Gastrocnemius medialis (tissue), 4 donors: ENCODE measurements around the gene EEF1A2. TPM values are rescaled to one million over a fixed set of nuclear protein-coding genes. Genes with fewer than 3 reads are reported as not detected.

ENCODE experiments used
- ATAC-seq, 2 donors: fragments of 150-250 bp; one replicate each; pipeline ENCODE4 v1.9.1; 2016
- DNase-seq, 2 donors: peaks; one replicate each; pipeline ENCODE4 v3.0.0-alpha.2; 2019
- H3K27ac ChIP-seq, 4 donors: fragments of 200-600 bp; sonication (generic); 1 replicate in 1 of 4; 2 replicates in 3 of 4; pipeline ENCODE4 v1.5.1; 2016 to 2018; ENCODE audit warnings: mild to moderate bottlenecking in 2 of 4, moderate library complexity in 1 of 4
- H3K27me3 ChIP-seq, 3 donors: fragments of 200-600 bp; sonication (generic) in 2 of 3; 1 replicate in 1 of 3; 2 replicates in 2 of 3; pipeline versions ENCODE4 v1.5.1 to v1.6.0; 2016 to 2019; ENCODE audit warnings: mild to moderate bottlenecking in 1 of 3, moderate library complexity in 1 of 3
- H3K36me3 ChIP-seq, 2 donors: fragments of 200-600 bp; sonication (generic) in 1 of 2; one replicate each; pipeline ENCODE4 v1.5.1; 2017 to 2018
- H3K4me1 ChIP-seq, 2 donors: fragments of 200-600 bp; sonication (generic) in 1 of 2; one replicate each; pipeline ENCODE4 v1.5.1; 2016 to 2017; ENCODE audit warnings: mild to moderate bottlenecking in 2 of 2
- H3K4me3 ChIP-seq, 4 donors: fragments of 200-600 bp; sonication (generic) in 3 of 4; 1 replicate in 1 of 4; 2 replicates in 3 of 4; pipeline ENCODE4 v1.5.1; 2016 to 2019; ENCODE audit warnings: mild to moderate bottlenecking in 2 of 4
- H3K9me3 ChIP-seq, 3 donors: fragments of 200-600 bp; sonication (generic) in 2 of 3; 1 replicate in 1 of 3; 2 replicates in 2 of 3; pipeline ENCODE4 v1.5.1; 2016 to 2019
- POLR2A ChIP-seq, 2 donors: fragments of 450-650 bp; IDR thresholded peaks; one replicate each; pipeline ENCODE4 v1.6.1; 2017; ENCODE audit warnings: antibody characterized with exemption in 2 of 2, mild to moderate bottlenecking in 2 of 2, moderate library complexity in 2 of 2
- in situ Hi-C, 4 donors: fragments of 200-750 bp; cut with MboI; loops; one replicate each; pipeline versions ENCODE4 v1.15.0 to v1.8.0; 2017; ENCODE audit warnings: low sequenced_read_pairs in 4 of 4
- intact Hi-C: fragments of 100-400 bp; cut with DNase I; formaldehyde crosslinking; loops from one replicate; pipeline ENCODE4 v1.15.1; 2023; ENCODE audit warnings: low total_unique reads
- total RNA-seq, 4 donors: library from RNA; depleted of rRNA; stranded (reverse); fragments of >200 nt; gene quantifications; one replicate each; pipeline versions ENCODE4 v1.1.0 to v1.2.3, GENCODE V29; 2016
- TF ChIP-seq, protein P1 (sequence below), 5 experiments: fragments of 450-650 bp in 3 of 5; fragments of 200-600 bp in 2 of 5; sonication (generic) in 2 of 5; IDR thresholded peaks in 4 of 5; conservative IDR thresholded peaks in 1 of 5; 1 replicate in 4 of 5; 2 replicates in 1 of 5; pipeline ENCODE4 v1.5.1; 2016 to 2019; ENCODE audit warnings: antibody characterized with exemption in 5 of 5, mild to moderate bottlenecking in 3 of 5, moderate library complexity in 3 of 5

EEF1A2 gene
- total RNA-seq, 4 donors from 2014 or later = 1,736 to 2,603 (median 2,395) TPM

DNA sequence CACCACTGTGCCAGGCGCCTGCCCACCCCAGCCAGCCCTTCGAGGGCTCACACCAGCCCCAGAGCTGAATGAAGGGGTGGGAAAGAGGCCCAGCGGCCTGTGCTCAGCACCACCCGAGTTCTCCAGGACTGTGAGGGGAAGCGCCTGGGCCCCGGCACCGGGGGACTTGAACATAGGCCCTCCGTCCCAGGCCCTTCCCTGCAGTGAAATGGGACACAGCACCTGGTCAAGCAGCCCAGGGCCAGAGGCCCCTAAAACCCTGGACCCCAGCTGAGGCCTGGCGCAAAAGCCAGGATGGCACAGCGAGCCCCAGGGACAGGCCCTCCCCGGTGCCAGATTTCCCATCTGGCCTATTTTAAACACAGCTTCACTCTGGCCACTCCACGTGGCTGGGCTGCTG, 30.5 kb downstream of the EEF1A2 start:
- Histone ChIP-seq H3K9me3 (no peaks in the 10 kb centered on the region), H3K4me1 (peaks cover 0 to 4% of the 10 kb centered on the region in 2 donors), H3K27me3 (peaks cover 39 to 47% (median 47%) of the 10 kb centered on the region in 3 donors), H3K27ac (no peak overlapping the region), H3K4me3 (no peak overlapping the region), H3K36me3 (no peaks in the 10 kb centered on the region)
- no peak for TF ChIP-seq POLR2A (IDR thresholded peaks at IDR 0.05)
- TF ChIP-seq, protein P1, sequence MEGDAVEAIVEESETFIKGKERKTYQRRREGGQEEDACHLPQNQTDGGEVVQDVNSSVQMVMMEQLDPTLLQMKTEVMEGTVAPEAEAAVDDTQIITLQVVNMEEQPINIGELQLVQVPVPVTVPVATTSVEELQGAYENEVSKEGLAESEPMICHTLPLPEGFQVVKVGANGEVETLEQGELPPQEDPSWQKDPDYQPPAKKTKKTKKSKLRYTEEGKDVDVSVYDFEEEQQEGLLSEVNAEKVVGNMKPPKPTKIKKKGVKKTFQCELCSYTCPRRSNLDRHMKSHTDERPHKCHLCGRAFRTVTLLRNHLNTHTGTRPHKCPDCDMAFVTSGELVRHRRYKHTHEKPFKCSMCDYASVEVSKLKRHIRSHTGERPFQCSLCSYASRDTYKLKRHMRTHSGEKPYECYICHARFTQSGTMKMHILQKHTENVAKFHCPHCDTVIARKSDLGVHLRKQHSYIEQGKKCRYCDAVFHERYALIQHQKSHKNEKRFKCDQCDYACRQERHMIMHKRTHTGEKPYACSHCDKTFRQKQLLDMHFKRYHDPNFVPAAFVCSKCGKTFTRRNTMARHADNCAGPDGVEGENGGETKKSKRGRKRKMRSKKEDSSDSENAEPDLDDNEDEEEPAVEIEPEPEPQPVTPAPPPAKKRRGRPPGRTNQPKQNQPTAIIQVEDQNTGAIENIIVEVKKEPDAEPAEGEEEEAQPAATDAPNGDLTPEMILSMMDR (IDR thresholded peaks at IDR 0.05 in 4 of 5, conservative IDR thresholded peaks at IDR 0.05 in 1 of 5) = no peak
- in situ Hi-C loops = no loop called here
- ATAC-seq = no peak
- intact Hi-C loops = no loop called here
- no peak for DNase-seq

DNA sequence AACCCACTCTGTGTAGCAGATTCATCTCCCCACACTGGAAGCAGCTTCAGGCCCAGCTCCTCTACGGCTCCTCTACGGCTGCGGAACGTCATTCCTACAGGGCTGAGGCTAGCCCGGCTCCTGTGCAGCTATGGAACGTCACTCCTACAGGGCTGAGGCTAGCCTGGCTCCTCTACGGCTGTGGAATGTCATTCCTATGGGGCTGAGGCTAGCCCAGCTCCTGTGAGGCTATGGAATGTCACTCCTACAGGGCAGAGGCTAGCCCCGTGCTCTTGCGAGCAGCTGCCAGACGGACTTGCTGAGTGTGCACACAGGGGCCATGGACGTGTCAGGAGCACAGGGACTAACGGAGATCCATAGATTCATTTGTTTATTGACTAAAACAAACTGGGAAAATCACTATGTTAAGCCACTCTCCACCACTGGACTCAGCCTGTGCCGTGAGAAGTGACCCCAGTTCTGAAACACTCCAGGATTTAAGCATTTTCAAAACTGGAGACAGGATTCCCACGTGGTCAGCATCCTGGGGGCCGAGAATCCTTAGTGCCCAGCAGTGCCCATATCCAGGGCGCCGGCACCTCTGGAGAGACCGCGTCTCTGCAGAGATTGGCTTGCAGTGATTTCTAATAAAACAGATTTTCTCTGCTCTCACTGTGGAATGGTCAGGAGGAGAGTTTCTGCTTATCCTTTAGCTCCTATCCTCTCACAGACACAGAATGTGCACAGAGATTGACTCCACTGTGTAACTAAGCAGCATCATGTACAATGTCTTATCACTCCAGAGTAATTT, 31.4 kb downstream of the EEF1A2 start:
- Histone ChIP-seq H3K27ac (no peak overlapping the region), H3K4me3 (no peak overlapping the region), H3K36me3 (no peaks in the 10 kb centered on the region), H3K27me3 (peaks cover 42 to 47% (median 47%) of the 10 kb centered on the region in 3 donors), H3K9me3 (no peaks in the 10 kb centered on the region), H3K4me1 (peaks cover 0 to 4% of the 10 kb centered on the region in 2 donors)
- no peak for ATAC-seq
- TF ChIP-seq, protein P1 (IDR thresholded peaks at IDR 0.05 in 4 of 5, conservative IDR thresholded peaks at IDR 0.05 in 1 of 5) = no peak
- no peak for TF ChIP-seq POLR2A (IDR thresholded peaks at IDR 0.05)
- DNase-seq = no peak
- in situ Hi-C loops = no loop called here
- intact Hi-C loops = no loop called here

- DNase-seq = no peak
- H3K9me3 ChIP-seq = no peaks in the 10 kb centered on the region
- peaks cover 0 to 4% of the 10 kb centered on the region in 2 donors for H3K4me1 ChIP-seq
- H3K27me3 ChIP-seq = peaks cover 44 to 46% (median 45%) of the 10 kb centered on the region in 3 donors
- H3K27ac ChIP-seq = no peak overlapping the region
- H3K36me3 ChIP-seq = no peaks in the 10 kb centered on the region
- in situ Hi-C loops (no loop called here), intact Hi-C loops (no loop called here)
- TF ChIP-seq, protein P1 (IDR thresholded peaks at IDR 0.05 in 4 of 5, conservative IDR thresholded peaks at IDR 0.05 in 1 of 5) = no peak
- no peak for TF ChIP-seq POLR2A (IDR thresholded peaks at IDR 0.05)
- no peak for ATAC-seq
- H3K4me3 ChIP-seq = no peak overlapping the region
Measured at GRCh38 chr20:63466861-63467260, 32.0 kb downstream of the EEF1A2 start.

DNA sequence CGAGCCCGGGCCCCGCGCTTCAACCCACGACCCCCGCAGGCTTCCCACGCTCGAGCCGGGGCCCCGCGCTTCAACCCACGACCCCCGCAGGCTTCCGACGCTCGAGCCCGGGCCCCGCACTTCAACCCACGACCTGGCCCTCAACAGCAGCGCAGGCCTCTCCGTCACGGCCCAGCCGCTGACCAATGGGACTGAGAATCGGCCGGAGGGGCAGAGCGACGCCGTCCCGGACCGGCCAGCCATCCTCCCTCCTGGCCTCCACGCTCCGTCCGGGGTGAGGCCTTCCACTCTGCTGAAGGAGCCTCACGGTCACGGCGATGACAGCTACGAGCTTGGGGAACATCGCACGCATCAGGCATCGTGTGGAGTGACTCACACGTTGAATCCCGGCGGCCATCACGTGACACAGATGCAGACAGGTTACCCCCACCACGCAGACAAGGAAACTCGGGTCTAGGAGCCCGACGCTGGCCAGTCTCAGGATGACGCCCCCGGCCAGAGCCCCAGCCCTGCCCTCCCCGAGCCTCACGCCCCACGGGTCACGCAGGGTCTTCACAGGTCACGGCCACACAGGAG, 32.5 kb downstream of the EEF1A2 start:
- peaks cover 41 to 46% (median 45%) of the 10 kb centered on the region in 3 donors for H3K27me3 ChIP-seq
- no peaks in the 10 kb centered on the region for H3K9me3 ChIP-seq
- ATAC-seq = no peak
- no peak for TF ChIP-seq POLR2A (IDR thresholded peaks at IDR 0.05)
- TF ChIP-seq, protein P1 (IDR thresholded peaks at IDR 0.05 in 4 of 5, conservative IDR thresholded peaks at IDR 0.05 in 1 of 5) = no peak
- in situ Hi-C loops = no loop called here
- H3K36me3 ChIP-seq = no peaks in the 10 kb centered on the region
- DNase-seq = no peak
- intact Hi-C loops = no loop called here
- H3K4me3 ChIP-seq = no peak overlapping the region
- no peak overlapping the region for H3K27ac ChIP-seq
- H3K4me1 ChIP-seq = no peaks in the 10 kb centered on the region
